IPS-11a (cell line): ENCODE data around the gene LARGE2.
A peak's percentile ranks its signal among the peaks of the same experiment; 100 is the strongest.
"Not testable (repeated sequence)": the region's sequence is repeated elsewhere in the genome, so short reads cannot be mapped to it uniquely, and the experiment has no call there.

Experiments used
- H3K4me3 ChIP-seq: one replicate; pipeline ENCODE4 v1.5.1; 2013; ENCODE audit warnings: low read depth, low read length, control low read depth

The LARGE2 gene

GRCh38 chr11:45895553-45896259, 26.8 kb upstream of the LARGE2 start:
- no peak overlapping the region for H3K4me3 ChIP-seq

DNA sequence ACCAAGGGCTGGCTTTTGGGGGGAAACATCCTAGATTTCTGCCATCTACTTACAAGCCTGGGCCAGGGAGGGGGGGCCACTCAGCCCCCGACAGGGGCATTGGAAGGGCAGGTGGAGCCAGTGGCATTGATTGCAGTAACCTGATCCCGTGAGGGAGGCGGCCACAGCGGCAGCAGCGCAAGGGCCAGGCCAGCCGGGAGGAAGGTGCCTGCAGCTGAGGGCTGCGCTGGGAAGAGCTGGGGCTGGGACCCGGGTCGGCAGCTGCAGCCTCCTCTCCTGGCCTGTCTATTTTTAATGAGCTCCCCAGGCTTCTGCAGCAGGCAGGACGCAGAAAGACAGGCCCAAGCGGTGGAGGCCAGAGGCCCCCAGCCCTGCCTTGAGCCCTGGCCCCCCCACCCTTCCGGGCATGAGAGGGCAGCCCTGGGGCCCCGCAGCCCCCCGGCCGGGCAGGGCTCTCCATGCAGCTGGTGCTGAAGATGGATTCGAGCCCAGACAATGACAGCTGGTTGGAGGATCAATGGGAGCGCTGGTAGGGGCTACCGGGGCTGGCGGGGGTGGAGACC, 26.0 kb upstream of the LARGE2 start:
- H3K4me3 ChIP-seq = no peak overlapping the region

DNA sequence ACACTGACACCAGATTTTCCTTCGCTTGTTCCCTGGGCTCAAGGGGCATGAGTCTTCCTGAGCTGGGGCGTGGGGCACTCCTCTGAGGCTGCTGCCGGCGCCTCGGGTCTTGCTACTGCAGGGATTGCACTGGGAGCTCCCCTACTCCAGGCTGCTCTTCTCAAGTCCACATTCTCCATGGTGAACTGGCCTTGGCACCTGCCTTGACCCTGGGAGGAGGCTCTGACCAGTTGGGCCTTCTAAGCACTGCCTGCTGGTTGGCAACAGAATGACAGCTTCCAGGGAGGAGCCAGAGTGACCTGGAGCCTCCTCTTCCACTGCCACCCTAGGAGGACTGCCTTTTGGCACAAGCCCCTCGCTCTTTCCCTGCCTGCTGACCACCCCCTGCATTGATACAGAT, 24.9 kb upstream of the LARGE2 start:
- H3K4me3 ChIP-seq = no peak overlapping the region

GRCh38 chr11:45899086-45899447, 23.4 kb upstream of the LARGE2 start:
- H3K4me3 ChIP-seq = no peak overlapping the region

DNA sequence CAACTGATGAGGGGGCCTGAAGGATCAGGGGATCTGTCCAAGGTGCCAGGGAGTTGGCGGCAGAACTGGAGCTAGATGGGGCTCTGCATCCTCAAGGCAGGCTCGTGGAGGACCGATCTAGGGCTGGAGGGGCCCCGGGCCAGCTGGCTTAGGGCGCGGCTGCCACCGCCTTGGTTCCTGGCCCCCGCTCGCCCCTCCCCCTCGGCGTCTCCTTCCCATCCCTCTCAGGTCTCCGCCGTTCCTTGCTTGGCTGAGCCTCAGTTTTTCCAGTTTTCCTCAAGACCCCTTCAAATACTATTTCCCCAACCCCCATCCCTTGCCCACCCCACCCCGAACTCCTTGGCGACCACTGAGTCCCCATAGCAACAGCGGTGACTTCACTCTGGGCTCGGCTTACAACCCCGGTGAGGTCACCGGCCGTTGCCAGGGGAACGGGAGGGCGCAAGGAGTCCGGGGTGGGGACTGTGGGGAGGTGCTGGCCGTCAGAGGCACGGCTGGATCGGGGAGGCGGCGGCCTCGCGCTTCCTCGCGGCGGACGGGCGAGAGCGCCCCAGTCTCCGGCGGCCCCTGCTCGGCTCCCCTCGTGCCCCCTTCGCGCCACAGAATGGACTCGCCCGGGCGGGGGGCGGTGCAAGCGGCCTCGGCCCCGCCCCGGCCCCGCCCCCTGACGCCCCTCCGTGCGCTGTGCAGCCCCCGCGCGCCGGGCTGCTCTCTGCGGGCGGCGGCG, 22.8 kb upstream of the LARGE2 start:
- peak overlapping the region; percentile 48 for H3K4me3 ChIP-seq

DNA sequence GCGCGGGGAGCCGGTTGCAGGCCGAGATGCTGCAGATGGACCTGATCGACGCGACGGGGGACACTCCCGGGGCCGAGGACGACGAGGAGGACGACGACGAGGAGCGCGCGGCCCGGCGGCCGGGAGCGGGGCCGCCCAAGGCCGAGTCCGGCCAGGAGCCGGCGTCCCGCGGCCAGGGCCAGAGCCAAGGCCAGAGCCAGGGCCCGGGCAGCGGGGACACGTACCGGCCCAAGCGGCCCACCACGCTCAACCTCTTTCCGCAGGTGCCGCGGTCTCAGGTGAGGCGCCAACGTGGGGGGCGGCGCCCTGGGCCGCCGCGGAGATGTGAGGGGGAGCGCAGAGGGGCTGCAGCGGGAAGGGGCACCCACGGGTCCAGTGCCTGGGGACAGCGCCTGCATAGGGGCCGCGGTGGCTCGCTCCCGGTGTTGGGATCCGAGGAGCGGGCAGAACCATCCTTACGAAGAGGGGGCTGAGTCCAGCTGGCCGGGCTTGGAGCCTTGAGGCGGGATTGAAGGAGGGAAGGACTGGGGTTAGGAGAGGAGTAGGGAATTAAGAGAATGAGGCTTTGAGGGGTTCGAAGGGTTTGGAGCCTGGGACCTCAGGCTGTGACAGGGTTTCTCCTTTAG, 22.2 kb upstream of the LARGE2 start:
- H3K4me3 ChIP-seq = peak overlapping the region; percentile 24

GRCh38 chr11:45900916-45901617, 21.4 kb upstream of the LARGE2 start:
- H3K4me3 ChIP-seq = peak overlapping the region; percentile 24

DNA sequence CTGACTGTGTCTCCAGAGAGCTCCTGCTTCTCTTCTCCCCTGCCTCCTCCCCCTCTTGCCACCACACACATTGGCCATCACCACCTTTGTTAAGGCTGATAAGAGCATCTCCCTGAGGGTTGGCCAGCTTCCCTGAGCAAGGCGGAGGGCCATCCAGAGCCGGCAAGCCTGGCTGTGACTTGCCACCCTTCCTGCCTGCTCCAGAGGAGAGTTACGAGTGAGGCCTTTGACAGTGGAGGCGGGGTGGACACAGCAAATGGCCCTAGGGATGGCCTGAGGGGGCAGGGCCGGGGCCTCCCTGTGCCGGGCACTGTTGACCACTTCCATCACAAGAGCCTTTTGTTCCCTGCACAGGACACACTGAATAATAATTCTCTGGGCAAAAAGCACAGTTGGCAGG, 20.8 kb upstream of the LARGE2 start:
- no peak overlapping the region for H3K4me3 ChIP-seq

- no peak overlapping the region for H3K4me3 ChIP-seq
Observed at GRCh38 chr11:45902452-45903380, 19.7 kb upstream of the LARGE2 start.

DNA sequence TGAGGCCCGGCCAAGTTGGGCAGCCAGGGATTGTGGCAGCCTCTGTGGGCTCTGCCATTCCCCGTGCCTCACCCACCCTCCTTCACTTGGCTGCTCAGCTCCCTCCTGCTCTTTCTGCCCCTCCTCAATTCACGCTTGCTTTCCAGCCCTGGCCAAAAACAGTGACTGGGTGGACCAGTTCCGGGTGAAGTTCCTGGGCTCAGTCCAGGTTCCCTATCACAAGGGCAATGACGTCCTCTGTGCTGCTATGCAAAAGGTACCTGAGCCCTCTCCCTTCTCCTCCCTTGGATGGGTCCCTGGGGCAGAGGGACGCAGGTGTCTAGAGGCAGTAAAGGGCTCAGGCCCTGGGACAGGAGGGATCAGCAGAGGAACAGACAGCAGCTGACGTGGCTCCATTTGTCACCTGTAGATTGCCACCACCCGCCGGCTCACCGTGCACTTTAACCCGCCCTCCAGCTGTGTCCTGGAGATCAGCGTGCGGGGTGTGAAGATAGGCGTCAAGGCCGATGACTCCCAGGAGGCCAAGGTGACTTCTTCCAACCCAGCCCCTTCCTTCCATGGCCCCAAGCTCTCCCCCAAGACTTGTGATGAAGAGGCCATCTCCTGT, 18.0 kb upstream of the LARGE2 start:
- H3K4me3 ChIP-seq = no peak overlapping the region

GRCh38 chr11:45905095-45905494, 17.4 kb upstream of the LARGE2 start:
- no peak overlapping the region for H3K4me3 ChIP-seq

DNA sequence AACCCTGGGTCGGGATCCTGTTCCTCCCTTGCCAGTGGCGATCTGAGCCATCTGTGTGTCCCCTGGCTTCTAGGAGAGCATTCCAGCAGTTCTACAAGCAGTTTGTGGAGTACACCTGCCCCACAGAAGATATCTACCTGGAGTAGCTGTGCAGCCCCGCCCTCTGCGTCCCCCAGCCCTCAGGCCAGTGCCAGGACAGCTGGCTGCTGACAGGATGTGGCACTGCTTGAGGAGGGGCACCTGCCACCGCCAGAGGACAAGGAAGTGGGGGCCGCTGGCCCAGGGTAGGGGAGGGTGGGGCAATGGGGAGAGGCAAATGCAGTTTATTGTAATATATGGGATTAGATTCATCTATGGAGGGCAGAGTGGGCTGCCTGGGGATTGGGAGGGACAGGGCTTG, 16.9 kb upstream of the LARGE2 start:
- H3K4me3 ChIP-seq = not testable (repeated sequence)

DNA sequence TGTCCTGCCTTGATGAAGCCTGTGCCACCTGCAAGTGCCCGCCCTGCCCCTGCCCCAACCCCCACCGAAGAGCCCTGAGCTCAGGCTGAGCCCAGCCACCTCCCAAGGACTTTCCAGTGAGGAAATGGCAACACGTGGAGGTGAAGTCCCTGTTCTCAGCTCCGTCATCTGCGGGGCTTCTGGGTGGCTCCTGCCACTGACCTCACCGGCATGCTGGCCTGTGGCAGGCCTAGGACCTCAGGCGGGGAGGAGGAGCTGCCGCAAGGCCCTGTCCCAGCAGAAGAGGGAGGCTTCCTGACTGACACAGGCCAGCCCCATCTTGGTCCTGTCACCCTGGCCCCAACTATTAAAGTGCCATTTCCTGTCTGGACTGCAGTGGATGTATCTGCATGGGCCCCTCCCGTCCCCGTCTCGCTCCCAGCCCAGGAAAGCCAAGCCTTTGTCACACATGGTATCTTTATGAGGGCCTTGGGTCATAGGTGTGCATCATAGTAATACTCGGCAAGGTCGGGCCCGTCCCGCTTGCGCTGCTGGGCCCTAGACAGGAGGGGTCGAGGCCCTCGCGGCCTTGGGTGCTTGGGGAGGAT, 16.3 kb upstream of the LARGE2 start:
- H3K4me3 ChIP-seq = no peak overlapping the region

DNA sequence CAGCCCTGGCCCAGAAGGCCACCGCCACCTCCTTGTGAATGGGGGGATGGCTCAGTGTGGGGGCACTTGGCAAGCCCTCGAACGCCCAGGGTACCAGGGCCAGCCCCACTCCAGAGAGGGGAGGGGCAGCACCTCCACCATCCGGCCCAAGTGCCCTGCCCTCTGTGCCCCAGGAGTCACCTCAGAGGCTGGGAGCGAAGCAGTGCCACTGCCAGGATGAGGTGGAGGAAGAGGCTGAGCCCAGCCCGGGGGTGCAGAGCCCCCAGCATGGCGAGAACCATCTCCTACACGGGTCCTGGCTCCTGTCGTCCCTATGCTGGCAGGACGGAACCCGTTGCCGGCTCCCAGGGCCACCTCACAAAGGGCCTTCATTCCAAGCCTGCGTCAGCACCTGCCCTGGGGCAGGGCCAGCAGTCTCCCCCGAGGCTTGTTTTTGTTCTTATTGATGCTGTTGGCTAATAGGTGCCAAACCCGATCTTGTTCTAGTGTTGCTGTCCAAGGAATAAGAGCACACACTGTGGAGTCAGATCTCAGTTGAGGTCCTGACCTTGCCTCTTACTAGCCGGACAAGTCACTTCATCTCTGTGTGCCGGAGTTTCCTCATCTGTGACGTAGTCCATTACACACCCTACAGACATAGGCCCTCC, 15.4 kb upstream of the LARGE2 start, which contains the start of gene FREY1:
Gene FREY1, minus strand, starts transcription at position 307 of the 647 bp plus-strand sequence. Its CDS starts 26 bp downstream, at position 281.
- H3K4me3 ChIP-seq = no peak within 1 kb of the TSS

DNA sequence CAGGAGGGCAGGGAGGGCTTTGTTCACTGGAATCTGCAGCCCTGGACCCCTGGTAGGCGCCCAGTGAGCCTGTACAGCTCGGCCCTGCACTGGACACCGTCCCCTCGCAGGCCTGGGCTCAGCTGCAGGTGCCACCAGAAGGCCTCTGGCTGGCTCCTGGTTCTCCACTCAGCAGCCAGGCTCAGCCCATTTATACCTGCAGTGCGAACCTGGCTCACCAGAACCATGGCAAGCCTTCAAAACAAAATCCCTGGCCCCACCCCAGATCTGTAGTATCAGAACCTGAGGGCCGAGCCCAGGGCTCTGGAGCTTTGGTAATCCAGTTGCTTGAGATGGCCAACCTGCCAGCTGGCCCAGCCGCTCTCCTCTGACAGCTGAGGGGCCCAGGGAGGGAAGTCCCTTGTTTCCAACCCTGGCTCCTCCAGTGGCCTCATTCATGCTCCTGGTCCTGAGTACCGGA, 14.5 kb upstream of the LARGE2 start:
- no peak overlapping the region for H3K4me3 ChIP-seq

- no peak overlapping the region for H3K4me3 ChIP-seq
Observed at GRCh38 chr11:45909594-45910475, 12.6 kb upstream of the LARGE2 start.

DNA sequence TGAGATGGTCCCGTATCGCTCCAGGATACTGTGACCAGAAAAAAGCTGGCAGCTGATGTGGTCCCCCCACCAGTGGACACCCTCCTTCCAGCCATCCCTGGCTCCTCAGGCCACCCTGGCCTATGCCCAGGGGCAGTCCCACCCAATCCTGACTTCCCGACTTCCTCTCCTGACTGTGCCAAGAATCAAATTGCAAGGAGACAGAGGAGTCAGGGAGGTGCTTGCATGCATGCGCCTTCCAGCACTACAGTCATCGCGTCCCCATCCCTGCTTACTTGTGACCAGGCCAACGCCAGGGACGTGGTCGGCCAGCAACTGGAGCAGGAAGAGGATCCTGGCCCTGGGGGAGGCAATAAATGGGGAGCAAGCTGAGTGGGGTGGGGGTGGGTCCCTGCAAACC, 11.8 kb upstream of the LARGE2 start:
- no peak overlapping the region for H3K4me3 ChIP-seq

- no peak overlapping the region for H3K4me3 ChIP-seq
Observed at GRCh38 chr11:45913514-45913913, 8.9 kb upstream of the LARGE2 start.
